ENCODE data around the gene CCZ1. TPM values are rescaled to one million over a fixed set of nuclear protein-coding genes. Genes with fewer than 3 reads are reported as not detected.
"Not testable (repeated sequence)": the region's sequence is repeated elsewhere in the genome, so short reads cannot be mapped to it uniquely, and the experiment has no call there.

The CCZ1 gene
- 10 to 100 TPM; 21.3 to 68.2 (median 48.9) TPM for total RNA-seq

DNA sequence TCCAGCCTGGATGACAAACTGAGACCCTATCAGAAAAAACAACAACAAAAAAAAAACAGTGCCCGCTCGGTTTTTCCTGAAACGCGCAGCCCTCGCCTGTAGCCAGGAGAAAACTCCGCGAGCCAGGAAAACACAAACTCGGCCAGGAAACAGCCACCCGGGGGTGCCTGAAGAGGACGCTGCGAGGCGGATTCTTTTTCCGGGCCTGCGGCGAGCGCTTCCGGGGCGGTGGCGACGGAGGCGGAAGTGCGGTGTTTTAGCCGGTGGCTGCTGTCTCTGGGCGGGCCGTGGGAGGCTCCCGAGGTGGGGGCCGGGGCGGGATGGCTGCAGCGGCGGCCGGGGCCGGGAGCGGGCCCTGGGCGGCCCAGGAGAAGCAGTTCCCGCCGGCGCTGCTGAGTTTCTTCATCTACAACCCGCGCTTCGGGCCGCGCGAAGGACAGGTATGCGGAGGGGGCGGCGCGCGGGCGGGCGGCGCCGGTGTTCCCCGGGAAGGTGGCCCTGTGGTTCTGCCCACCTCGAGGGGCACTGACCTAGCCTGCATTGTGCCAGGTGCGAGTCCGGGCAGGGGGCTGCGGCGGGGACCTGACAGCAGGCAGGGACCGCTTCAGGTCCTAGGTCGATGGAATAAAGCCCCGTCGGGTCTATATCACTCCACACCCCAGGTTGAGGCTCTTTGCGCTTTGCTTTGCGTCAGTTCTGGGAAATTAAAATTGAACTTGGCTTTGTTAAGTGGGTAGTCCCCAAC, at the start of gene CCZ1:
Gene CCZ1 (plus strand): TSS at position 254 of the 745 bp plus-strand sequence. CDS start 67 bp downstream, at position 321.
- Histone ChIP-seq H3K4me3 (peak within 1 kb of the TSS in 3 of 4 donors; percentile 44 to 54 (median 51)), H3K27ac (peak within 1 kb of the TSS; percentile 54 to 79 (median 68))
- DNase-seq: peak; percentile 59 to 94
- not testable (repeated sequence) for H3K36me3 ChIP-seq, H3K4me1 ChIP-seq, H3K9me3 ChIP-seq, H3K27me3 ChIP-seq
- WGBS, 2 donors: 0% methylated on average over 11 of the region's 64 CpGs; no CpG with 5 or more reads in 1 of the 2 donors
- ATAC-seq (ENCODE audit: low FRiP score in 2 of 2): peak; percentile 96 to 98
- TF ChIP-seq POLR2A (IDR thresholded peaks at IDR 0.05): peak in 1 of 4 donors; percentile 24
- TF ChIP-seq, protein P1, sequence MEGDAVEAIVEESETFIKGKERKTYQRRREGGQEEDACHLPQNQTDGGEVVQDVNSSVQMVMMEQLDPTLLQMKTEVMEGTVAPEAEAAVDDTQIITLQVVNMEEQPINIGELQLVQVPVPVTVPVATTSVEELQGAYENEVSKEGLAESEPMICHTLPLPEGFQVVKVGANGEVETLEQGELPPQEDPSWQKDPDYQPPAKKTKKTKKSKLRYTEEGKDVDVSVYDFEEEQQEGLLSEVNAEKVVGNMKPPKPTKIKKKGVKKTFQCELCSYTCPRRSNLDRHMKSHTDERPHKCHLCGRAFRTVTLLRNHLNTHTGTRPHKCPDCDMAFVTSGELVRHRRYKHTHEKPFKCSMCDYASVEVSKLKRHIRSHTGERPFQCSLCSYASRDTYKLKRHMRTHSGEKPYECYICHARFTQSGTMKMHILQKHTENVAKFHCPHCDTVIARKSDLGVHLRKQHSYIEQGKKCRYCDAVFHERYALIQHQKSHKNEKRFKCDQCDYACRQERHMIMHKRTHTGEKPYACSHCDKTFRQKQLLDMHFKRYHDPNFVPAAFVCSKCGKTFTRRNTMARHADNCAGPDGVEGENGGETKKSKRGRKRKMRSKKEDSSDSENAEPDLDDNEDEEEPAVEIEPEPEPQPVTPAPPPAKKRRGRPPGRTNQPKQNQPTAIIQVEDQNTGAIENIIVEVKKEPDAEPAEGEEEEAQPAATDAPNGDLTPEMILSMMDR (IDR thresholded peaks at IDR 0.05): peak in 1 of 6 experiments; percentile 7

DNA sequence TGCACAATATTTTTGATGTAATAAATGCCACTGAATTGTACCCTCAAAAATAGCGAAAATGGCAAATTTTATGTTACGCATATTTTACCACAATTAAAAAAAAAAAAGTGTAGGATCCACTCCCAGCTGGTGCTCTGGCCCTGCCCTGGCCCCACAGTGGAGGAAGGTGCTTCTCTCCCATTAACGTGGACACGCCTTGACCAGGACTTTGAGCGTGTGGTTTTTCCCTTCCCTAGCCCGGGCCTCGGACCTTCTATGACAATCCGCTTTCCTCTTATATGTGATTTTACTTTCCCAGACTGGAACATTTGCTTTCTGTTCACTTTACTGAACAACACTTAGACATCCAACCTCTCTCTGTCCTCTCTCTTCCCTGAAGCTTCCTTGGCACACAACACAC, 47.6 kb upstream of the CCZ1 start:
- H3K4me3 ChIP-seq: no peak overlapping the region
- no peaks in the 10 kb centered on the region for H3K4me1 ChIP-seq
- WGBS, 2 donors: 92 to 93% methylated on average over 8 of the region's 8 CpGs
- TF ChIP-seq POLR2A (IDR thresholded peaks at IDR 0.05) (no peak), POLR2AphosphoS5 (IDR thresholded peaks at IDR 0.05) (no peak), EP300 (IDR thresholded peaks at IDR 0.05) (no peak)
- TF ChIP-seq, protein P1 (IDR thresholded peaks at IDR 0.05): no peak
- no peaks in the 10 kb centered on the region for H3K27me3 ChIP-seq
- H3K27ac ChIP-seq: no peak overlapping the region
- ATAC-seq (ENCODE audit: low FRiP score in 2 of 2) (no peak), DNase-seq (no peak)
- H3K9me3 ChIP-seq: no peaks in the 10 kb centered on the region
- no peaks in the 10 kb centered on the region for H3K36me3 ChIP-seq

DNA sequence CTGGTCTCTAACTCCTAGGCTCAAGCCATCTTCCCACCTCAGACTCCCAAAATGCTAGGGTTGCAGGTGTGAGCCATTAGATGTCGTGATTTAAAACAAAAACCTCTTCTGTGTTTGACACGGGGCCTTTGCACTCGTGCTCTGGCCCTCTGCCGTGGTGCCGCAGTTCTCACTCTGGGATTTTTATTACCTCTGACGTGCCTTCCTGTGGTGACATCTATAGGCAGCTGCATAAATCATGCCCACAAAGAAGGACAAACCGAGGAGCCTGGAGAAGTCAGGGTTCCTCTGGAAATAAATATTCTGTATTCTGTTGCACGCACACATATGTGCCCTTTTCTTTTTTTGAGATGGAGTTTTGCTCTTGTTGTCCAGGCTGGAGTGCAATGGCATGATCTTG, 43.8 kb upstream of the CCZ1 start:
- Histone ChIP-seq H3K27ac (no peak overlapping the region), H3K36me3 (no peaks in the 10 kb centered on the region), H3K4me3 (no peak overlapping the region), H3K4me1 (peaks cover 0 to 7% (median 1%) of the 10 kb centered on the region in 4 donors), H3K9me3 (no peaks in the 10 kb centered on the region), H3K27me3 (no peaks in the 10 kb centered on the region)
- no peak for DNase-seq
- 78 to 96% methylated on average over 5 to 8 of the region's 8 CpGs for WGBS, 2 donors
- no peak for TF ChIP-seq POLR2A (IDR thresholded peaks at IDR 0.05)
- no peak for TF ChIP-seq EP300 (IDR thresholded peaks at IDR 0.05)
- TF ChIP-seq, protein P1 (IDR thresholded peaks at IDR 0.05): no peak
- no peak for TF ChIP-seq POLR2AphosphoS5 (IDR thresholded peaks at IDR 0.05)
- ATAC-seq (ENCODE audit: low FRiP score in 2 of 2): no peak

DNA sequence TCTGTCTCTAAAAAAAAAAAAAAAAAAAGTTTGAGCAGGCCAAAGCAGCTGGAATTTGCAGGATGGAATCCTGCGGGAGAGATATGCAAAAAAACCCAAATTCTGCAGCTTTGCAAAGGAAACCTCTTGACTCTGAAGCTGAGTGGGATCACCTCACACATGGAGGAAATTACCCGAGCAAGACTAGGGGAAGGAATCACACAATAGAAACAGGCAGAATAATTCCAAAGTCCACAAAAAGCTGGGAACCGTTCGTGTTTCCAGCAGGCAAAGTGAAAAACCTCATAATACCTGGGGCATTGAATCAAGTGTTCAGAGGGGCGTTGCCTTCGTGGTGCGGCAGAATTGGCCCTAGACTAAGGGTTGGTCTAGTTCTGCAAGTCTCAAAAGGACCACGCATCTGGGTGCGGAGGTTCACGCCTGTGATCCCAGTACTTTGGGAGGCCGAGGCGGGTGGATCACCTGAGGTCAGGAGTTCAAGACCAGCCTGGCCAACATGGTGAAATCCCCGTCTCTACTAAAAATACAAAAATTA, 41.4 kb upstream of the CCZ1 start:
- not testable (repeated sequence) for ATAC-seq (ENCODE audit: low FRiP score in 2 of 2); DNase-seq; H3K27me3 ChIP-seq

DNA sequence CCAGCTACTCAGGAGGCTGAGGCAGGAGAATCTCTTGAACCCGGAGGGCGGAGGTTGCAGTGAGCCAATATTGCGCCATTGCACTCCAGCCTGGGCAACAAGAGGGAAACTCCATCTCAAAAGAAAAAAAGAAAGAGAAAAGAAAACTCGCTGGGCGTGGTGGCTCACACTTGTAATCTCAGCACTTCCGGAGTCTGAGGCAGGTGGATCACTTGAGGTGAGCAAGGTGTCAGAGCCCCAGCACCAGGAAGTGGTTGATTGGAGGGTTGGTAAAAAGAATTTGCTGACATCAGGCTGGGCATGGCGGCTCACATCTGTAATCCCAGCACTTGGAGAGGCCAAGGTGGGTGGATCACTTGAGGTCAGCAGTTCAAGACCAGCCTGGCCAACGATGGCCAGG, 40.0 kb upstream of the CCZ1 start:
- peak in 1 of 2 donors; percentile 42 for DNase-seq
- not testable (repeated sequence) for H3K4me3 ChIP-seq; H3K27ac ChIP-seq; H3K27me3 ChIP-seq; H3K36me3 ChIP-seq; H3K9me3 ChIP-seq; H3K4me1 ChIP-seq; ATAC-seq (ENCODE audit: low FRiP score in 2 of 2)
- WGBS, 2 donors: 63 to 66% methylated on average over 8 of the region's 8 CpGs

More for the DNA sequence above, 41.4 kb upstream of the CCZ1 start:
- not testable (repeated sequence) for H3K9me3 ChIP-seq, H3K36me3 ChIP-seq, H3K27ac ChIP-seq, H3K4me1 ChIP-seq, H3K4me3 ChIP-seq
- 84 to 88% methylated on average over 13 of the region's 13 CpGs for WGBS, 2 donors

DNA sequence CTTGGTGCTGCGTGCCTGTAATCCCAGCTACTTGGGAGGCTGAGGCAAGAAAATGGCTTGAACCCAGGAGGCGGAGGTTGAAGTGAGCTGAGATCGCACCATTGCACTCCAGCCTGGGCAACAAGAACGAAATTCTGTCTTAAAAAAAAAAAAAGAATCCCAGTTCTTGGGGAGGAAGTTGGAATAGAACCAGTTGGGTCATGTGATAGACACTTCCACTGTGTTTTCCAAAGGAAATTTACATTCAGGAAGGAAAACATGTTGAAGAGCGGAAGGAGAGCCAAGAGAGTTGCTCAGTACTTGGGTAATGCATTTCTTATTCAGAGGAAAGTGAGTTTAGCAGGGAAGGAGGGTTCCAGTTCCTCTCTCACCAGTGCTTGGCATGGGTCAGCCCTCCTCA, 37.3 kb upstream of the CCZ1 start:
- not testable (repeated sequence) for H3K27ac ChIP-seq; H3K36me3 ChIP-seq; H3K4me1 ChIP-seq; H3K9me3 ChIP-seq; ATAC-seq (ENCODE audit: low FRiP score in 2 of 2); H3K4me3 ChIP-seq; DNase-seq; H3K27me3 ChIP-seq
- 67 to 80% methylated on average over 5 of the region's 5 CpGs for WGBS, 2 donors

DNA sequence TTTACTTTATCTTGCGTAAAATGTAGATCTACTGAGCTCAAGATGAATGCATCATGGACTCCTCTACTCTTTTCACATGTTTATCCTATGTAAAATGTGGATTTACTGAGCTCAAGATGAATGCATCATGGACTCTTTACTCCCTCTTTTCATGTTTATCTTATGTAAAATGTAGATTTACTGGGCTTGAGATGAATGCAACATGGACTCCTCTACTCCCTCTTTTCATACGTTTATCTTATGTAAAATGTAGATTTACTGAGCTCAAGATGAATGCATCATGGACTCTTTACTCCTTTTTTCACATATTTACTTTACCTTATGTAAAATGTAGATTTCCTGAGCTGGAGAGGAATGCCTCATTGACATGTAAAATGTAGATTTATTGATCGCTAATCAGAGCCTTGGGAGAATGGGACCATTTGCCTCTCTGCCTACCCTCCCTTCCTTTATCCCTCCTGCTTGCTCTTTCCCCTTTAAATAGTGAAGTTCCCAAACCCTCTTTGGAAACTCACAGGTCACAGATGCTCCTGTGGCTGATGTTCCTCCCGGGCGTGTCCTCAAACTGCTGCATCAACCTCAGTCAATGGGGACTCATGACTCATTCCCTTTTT, 35.7 kb upstream of the CCZ1 start:
- ATAC-seq (ENCODE audit: low FRiP score in 2 of 2); DNase-seq; H3K4me3 ChIP-seq; H3K27me3 ChIP-seq; H3K27ac ChIP-seq; H3K9me3 ChIP-seq; H3K4me1 ChIP-seq; H3K36me3 ChIP-seq: not testable (repeated sequence)
- WGBS, 2 donors: 83 to 90% methylated on average over 5 of the region's 5 CpGs

DNA sequence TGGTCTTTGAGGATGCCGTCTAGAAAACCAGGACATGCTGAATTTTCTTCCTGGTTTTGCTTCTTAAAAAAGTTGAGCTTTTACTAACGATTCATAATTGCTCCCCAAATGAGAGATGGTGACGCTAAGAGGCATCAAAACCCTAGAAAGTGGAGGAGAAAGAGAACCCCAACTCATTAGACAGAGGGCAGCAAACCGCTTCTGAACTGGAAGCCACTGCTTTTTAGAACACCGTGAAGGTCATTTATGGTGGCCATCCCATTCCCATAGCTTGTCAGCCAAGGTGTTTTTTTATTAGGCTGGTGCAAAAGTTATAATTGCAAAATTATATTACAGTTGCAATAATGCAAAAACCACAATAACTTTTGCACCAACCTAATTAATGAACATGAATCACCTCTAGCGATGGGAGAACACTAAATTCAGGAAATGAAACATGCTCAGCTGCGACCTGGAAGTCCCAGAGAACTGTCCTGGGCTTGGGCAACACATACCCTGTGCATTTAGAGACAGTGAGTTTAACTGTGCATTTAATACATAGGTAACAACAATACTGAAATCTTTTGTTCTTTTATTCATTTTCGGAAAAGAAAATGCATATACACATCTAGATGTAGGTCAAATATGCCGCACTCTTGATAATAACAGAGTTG, 33.1 kb upstream of the CCZ1 start:
- not testable (repeated sequence) for H3K4me3 ChIP-seq; H3K36me3 ChIP-seq; H3K9me3 ChIP-seq; H3K27ac ChIP-seq; H3K27me3 ChIP-seq; ATAC-seq (ENCODE audit: low FRiP score in 2 of 2); DNase-seq; H3K4me1 ChIP-seq
- WGBS, 2 donors: 67 to 74% methylated on average over 9 of the region's 9 CpGs
